ENCODE data around the gene SYT15B.
"Not testable (repeated sequence)": the region's sequence is repeated elsewhere in the genome, so short reads cannot be mapped to it uniquely, and the experiment has no call there.

GRCh38 chr10:47756169-47756568, 7.2 kb downstream of the SYT15B start:
- TF ChIP-seq EZH2 (IDR thresholded peaks at IDR 0.05; ENCODE audit: low read length, missing control alignments); CTCF (conservative IDR thresholded peaks at IDR 0.05 in 1 of 2, IDR thresholded peaks at IDR 0.05 in 1 of 2; ENCODE audit: low read depth in 1 of 2, low read length in 2 of 2): not testable (repeated sequence)
